Measurements from ENCODE around the gene CAMTA1. TPM values are rescaled to one million over a fixed set of nuclear protein-coding genes. Genes with fewer than 3 reads are reported as not detected.
"Not testable (repeated sequence)": the region's sequence is repeated elsewhere in the genome, so short reads cannot be mapped to it uniquely, and the experiment has no call there.

Gene CAMTA1
- total RNA-seq, 2 donors from 2014 or later: 109 to 128 TPM

DNA sequence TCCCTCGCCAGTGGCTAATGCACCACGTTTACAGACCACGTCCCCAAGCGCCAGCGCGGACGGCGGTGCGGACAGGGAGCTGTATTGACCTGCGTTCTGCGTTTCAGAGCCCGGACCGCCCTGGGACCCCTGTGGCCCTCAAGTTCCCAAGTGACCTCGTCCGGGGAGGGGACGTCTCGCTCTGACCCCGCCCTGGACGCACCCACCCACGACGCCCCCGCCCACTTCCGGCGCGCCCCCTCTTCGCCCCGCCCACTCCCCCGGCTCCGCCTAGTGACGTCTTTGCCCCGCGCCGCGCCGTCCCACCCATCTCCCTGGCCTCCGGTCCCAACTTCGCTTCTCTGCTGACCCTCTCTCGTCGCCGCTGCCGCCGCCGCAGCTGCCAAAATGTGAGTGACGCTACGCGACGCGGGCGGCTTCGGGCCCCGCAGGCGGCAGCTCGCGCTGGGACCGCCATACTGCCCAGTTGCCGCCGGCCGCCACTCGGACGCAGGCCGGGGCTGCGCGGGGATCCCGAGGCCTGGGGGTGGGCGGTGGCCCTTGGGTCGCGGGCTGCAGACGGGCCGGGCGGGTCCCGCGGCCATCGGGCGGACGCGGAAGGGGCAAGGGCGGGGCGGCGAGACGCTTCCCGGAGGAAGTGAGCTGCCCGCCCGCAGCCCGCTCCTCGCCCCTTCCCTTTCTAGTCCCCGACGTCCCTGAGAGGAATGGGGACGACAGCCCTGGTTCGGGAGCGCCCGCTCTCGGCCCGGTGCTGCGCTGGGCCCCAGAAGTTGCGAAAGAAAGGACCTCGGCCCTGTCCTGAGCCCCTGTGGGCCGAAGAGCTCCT is 986.0 kb downstream of the CAMTA1 start, which contains the start of gene VAMP3:
Gene VAMP3, plus strand, starts transcription at position 300 of the 826 bp plus-strand sequence. Its CDS starts 88 bp downstream, at position 388.
- DNase-seq (peak; percentile 90), ATAC-seq (peak; percentile 99 to 100)
- intact Hi-C loops (cut with DNase I): no loop called here

- no peak for DNase-seq
- ATAC-seq: no peak
- intact Hi-C loops (cut with DNase I): no loop called here
Observed at GRCh38 chr1:7771823-7772299, 986.6 kb downstream of the CAMTA1 start.

DNA sequence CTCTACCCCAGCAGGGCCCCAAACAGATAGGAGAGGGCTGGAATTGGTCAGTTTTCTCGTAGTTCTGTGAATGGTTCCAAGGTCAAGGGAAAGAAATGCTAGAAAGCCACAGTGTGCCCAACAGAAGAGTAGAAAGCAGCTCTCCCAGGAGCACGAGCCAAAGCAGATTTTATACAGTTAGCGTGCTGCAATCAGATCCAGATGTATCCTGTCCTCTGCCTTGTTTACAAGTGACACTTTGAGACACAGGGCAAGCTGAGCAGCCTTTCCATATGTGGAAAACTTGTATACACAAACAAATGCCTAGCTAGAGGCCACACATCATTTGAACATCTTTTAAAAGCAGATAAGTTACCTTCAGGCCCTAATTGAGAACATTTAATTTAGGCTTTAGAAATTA is 992.3 kb downstream of the CAMTA1 start:
- intact Hi-C loops (cut with DNase I): no loop called here
- ATAC-seq: no peak
- no peak for DNase-seq

GRCh38 chr1:7778133-7778628 is 992.9 kb downstream of the CAMTA1 start:
- no peak for DNase-seq
- ATAC-seq: no peak
- intact Hi-C loops (cut with DNase I): no loop called here

DNA sequence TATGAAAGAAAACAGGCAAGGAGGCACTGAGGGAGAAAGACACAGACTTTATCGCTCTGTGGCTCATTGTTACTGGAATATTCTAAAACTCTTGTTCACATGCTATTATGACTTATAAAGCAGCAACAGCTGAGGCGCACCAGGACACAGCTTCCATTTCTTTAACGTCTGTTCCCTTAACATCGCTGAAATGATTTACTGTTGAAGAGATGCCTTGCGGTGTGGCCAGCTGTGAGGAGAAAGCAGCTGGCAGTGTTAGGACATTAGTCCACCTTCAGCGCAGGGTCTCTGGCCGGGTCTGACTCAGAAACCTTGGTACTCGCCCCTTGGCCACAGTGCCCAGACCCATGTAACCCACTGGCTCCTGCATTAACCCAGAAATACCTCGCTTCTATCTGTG is 995.7 kb downstream of the CAMTA1 start:
- no peak for DNase-seq
- ATAC-seq: no peak
- intact Hi-C loops (cut with DNase I): no loop called here

- no peak for ATAC-seq
- intact Hi-C loops (cut with DNase I): no loop called here
- DNase-seq: no peak
Observed at GRCh38 chr1:7781501-7781900, 996.2 kb downstream of the CAMTA1 start.

DNA sequence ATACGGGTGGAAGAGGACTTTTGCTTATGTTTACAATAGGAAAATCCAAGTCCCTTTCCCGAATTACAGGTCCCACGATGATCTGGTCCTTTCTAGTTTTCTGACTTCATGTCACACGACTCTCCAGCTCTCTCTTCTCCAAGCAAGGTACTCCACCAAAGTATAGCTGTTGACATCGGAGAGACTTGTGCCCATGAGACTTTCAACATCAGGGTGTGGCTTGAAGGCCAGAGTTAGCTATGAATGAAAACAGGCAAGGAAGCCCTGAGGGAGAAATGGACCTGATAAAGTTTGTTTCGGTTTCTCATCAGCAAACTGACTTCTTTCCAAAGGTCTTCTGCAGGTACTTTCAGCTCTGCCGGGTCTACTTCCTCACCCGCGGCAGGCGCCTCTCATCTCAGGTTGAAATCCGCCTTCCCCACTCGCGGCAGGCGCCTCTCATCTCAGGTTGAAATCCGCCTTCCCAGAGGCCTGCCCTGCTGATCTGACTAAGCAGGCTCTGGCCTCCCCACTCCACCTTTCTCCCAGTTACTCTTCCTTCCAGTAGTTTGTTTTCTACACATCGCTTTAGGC is 996.8 kb downstream of the CAMTA1 start:
- intact Hi-C loops (cut with DNase I): no loop called here
- ATAC-seq (no peak), DNase-seq (no peak)

DNA sequence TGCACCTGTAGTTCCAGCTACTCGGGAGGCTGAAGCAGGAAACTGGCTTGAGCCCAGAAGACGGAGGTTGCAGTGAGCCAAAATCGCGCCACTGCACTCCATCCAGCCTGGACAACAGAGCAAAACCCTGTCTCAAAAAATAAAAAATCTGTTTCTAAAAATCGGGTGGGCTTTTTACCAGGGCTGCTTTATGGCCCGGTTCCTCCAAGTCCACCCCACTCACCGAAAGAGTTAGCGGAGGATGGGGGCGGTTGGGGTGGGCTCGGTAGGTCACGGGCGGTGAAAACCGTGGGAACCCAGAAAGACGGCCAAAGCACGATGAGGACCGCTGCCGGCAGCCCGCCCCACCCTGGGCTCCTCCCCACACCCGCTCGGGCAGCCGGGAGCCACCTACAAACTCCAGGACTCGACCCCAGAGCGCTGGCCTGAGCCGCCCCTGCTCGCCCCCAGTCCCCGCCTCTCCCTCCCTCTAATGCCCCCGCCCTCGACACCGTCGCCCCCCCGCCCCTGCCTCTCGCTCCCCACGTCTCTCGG is 998.0 kb downstream of the CAMTA1 start:
- DNase-seq (peak; percentile 80), ATAC-seq (peak; percentile 64 to 74)
- intact Hi-C loops (cut with DNase I): no loop called here

DNA sequence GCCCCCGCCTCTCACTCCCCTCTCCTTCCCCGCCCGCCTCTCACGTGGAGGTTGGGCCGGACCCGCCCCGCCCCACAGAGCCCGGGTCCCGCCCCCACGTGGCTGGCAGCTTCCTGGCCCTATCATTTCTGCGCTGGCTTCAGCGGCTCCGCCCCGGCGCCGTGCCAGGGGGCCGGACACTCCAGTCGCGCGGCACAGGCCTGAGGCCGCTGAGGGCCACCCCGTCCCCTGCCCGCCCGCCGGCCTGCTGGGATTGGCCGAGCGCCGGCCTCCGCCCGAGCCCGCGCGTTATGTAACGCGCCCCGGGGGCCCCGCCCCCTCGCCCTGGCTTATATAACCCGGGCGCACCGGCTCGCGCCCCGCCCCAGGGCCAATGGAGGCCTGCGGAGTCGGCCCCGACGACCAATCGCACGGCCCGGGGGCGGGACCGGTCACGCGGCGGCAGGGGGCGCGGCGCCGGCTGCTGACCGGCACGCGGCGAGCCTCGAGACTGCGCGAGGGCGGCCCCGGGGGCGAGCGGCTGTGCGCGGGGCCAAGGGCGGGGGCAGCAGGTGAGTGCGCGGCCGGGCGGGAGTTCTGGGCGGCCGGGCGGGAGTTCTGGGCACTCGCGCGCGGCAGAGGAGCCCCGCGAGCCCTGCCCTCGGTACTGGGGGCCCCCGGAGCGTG is 998.7 kb downstream of the CAMTA1 start, which contains the start of gene PER3:
Gene PER3, plus strand, starts transcription at position 466 of the 666 bp plus-strand sequence. CDS start 587 bp downstream, outside the sequence.
- DNase-seq: peak; percentile 98
- ATAC-seq: peak; percentile 95 to 97
- intact Hi-C loops (cut with DNase I): no loop called here

DNA sequence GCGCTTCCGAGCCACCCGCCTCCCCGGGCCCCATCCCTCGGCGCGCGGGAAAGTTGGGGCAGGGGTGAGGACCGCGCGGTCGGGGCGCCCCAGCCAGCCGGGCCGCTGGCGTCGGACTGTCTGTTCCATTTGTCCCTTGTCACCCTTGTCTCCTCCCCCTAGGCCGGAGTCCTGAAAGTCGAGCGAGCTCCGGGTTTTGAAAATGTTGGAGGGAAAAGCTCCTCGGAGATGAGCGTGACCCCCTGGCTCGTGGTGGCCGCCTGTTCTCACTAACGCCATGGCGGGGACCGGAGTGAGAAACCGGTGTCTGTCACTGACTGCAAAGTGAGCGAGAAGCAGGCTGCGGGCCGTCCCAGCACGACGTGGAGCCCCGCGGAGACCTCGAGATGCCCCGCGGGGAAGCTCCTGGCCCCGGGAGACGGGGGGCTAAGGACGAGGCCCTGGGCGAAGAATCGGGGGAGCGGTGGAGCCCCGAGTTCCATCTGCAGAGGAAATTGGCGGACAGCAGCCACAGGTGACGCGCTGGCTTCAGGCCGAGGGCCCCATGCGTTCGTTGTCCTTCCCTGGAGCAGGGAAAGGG is 999.3 kb downstream of the CAMTA1 start:
- intact Hi-C loops (cut with DNase I): no loop called here
- ATAC-seq (peak in 1 of 2 donors; percentile 6), DNase-seq (peak; percentile 48)

DNA sequence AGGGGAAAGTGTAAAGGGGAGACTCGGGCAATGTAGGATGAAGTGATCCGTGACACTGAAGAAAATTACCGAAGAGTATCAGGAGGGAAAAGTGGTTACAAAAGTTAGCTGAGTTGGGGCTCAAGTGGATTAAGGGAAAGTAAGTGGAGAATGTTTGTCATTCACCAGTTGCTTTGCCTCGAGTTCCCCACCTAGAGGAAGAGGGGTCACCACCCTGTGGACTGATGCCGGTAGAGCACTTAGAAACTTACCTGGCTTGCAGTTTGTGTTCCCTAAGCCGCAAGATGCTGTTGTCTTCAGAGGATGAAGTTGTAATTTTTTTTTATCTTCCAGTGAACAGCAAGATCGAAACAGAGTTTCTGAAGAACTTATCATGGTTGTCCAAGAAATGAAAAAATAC is 999.9 kb downstream of the CAMTA1 start:
- DNase-seq (no peak), ATAC-seq (no peak)
- intact Hi-C loops (cut with DNase I): no loop called here

DNA sequence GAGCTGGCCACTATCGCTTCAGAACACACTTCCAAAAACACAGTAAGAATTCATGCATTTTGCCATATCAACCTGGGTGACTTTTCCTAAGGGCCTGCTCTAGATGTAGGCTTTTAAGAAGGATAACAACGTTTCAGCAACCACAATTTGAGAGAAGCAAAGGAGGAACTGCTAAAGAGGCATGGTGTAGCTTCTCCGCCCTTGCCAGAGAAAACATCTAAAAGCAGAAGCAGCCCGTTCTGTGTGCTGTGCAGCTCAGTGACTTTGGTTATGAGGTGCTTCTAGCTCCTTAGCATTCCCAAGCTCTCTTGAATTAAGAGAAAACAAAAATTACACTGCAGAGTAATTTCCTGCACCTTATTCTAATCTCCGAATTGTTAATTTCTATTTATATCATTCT is 1001.5 kb downstream of the CAMTA1 start:
- intact Hi-C loops (cut with DNase I): no loop called here
- ATAC-seq: no peak
- no peak for DNase-seq

- DNase-seq (no peak), ATAC-seq (no peak)
- intact Hi-C loops (cut with DNase I): loop anchor here in 1 of 2 donors (5.0 kb wide), 1 partner anchor 37 kb away; no protein-coding TSS in a partner anchor
Observed at GRCh38 chr1:7789828-7790227, 1004.6 kb downstream of the CAMTA1 start.

DNA sequence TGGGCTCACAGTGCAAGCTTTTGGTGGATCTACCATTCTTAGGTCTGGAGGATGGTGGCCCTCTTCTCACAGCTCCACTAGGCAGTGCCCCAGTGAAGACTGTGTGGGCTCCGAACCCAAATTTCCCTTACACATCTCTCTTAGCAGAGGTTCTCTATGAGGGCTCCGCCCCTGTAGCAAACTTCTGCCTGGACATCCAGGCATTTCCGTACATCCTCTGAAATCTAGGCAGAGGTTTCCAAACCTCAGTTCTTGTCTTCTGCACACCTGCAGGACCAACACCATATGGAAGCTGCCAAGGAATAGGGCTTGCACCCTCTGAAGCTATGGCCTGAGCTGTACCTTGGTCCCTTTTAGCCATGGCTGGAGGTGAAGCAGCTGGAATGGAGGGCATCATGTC is 1005.8 kb downstream of the CAMTA1 start:
- not testable (repeated sequence) for DNase-seq, ATAC-seq
- intact Hi-C loops (cut with DNase I): loop anchor here in 1 of 2 donors (5.0 kb wide), 1 partner anchor 36 kb away; no protein-coding TSS in a partner anchor

DNA sequence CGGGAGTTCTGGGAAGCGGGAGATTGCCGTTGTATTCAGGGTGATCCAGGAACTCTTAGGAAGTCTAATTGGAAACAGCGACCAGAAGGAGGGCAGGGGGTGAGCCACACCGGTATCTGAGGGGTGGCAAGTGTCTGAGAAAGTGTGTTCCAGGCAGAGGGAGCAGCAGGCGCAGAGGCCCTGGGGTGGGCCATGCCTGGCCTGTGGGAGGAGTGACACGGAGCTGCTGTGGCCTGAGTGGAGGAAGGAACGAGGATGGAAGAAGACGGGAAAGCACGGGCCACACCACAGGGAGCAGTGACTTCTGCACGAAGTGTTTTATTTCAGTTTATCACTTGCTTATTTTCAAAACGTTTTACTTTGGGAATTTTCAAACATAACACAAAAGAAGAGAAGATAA is 1010.2 kb downstream of the CAMTA1 start:
- ATAC-seq: no peak
- intact Hi-C loops (cut with DNase I): no loop called here
- DNase-seq: no peak

DNA sequence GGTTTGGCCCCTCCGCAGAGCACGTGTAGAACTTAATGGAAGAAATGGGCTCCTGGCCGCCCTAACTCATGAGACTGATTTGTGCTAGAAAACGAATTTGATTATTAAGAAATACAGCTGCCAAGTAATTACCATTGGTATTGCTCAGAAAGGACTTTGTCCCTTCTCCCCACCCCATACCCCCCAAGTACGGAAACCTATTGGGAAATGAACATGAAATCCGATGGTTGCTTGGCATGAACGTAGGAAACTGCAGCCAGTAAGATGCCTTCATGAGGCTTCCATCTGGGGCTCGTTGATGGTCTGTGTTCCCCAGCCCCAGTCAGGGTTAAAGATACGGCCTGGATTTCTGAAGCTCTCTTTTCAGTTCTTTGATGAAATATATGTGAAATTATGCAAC is 1020.2 kb downstream of the CAMTA1 start:
- intact Hi-C loops (cut with DNase I): loop anchor here in 1 of 2 donors (5.0 kb wide), 1 partner anchor 97 kb away; no protein-coding TSS in a partner anchor
- DNase-seq (no peak), ATAC-seq (no peak)

DNA sequence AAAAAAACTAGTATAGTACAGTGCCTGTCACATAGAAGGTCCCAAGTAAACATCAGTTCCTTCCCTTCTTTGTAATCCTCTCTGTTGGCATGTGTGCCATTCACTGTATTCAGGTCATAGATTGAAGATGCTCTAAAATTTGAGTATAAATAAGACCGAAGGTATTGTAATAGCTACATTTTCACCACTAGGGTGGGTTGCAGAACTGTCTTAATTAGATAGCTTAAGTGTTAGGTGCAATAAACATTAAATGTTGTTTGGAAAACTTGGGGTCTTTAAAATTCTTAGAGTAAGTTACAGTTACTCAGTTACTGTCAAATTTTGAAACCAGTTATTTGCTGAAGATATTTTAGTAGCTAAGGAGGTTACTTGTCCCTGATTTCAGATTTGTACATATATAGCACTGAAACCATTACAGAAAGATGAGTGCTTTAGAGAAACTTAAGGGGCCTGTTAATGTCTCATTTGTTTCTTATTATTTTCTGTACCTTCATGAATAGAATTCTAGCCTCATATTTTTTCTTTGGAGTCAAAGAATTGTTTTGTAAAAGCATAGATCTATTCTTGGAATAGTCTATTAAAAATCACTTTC is 1023.1 kb downstream of the CAMTA1 start:
- DNase-seq (no peak), ATAC-seq (no peak)
- intact Hi-C loops (cut with DNase I): loop anchor here in 1 of 2 donors (5.0 kb wide), 1 partner anchor 94 kb away; no protein-coding TSS in a partner anchor

GRCh38 chr1:7809742-7810141 is 1024.5 kb downstream of the CAMTA1 start:
- DNase-seq (no peak), ATAC-seq (no peak)
- intact Hi-C loops (cut with DNase I): loop anchor here in 1 of 2 donors (5.0 kb wide), 1 partner anchor 93 kb away; no protein-coding TSS in a partner anchor
